ENCODE data around the gene GAA.
A peak's percentile ranks its signal among the peaks of the same experiment; 100 is the strongest.

GAA gene

DNA sequence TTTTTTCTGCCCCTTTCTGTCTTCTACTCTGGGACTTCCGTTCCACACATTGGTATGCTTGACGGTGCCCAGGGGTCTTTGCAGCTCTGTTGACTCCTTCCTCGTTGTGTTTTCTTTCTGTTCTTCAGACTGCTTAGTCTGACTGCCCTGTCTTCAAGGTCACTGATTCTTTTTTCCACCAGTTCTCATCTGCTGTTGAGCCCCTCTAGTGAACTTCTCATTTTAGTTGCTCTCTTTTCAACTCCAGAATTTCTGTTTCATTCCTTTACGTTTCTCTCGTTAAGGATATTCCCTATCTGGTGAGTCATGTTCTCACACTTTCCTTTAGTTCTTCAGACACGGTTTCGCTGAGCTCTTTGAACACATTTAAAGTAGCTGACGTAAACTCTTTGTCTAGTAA, 13.8 kb downstream of the GAA start:
- no peak overlapping the region for H4K12ac ChIP-seq (ENCODE audit: low read depth, low read length)
- H3K36me3 ChIP-seq (ENCODE audit: control insufficient read depth in 1 of 2, insufficient read depth in 2 of 2, low read length in 2 of 2): peaks cover 5 to 8% of the 10 kb centered on the region in 2 experiments

DNA sequence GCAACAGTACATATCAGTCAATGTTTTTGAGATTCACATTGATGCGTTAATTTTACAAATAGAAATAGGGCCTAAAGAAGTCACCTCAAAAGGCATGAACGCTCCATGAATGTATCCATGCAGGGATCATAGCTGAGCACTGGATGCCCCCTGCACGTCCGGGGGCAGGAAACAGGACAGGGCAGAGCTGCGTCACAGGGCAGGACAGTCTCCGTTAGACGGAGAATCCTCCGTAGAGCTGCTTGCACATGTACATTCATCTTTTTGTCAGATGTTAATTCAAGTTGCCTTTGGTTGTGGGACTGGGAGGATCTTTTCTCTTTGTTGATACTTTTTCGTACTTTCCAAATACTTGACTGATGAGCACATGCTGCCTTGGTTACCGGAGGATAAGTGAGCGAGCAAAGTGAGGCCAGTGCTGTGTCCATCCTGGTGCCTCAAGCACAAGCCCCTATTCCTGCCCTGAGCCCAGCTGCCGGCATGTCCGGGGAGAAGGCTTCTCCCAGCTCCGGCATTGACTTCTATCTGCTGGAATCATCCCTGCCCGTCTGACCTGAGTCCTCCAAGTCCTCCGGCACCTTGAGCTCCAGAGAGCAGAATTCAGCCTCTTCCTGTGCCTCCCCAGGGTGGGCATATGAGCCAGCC, 15.0 kb downstream of the GAA start:
- Histone ChIP-seq H2BK5ac (ENCODE audit: low read depth, low read length, poor library complexity) (no peak overlapping the region), H3K36me3 (ENCODE audit: control insufficient read depth in 1 of 2, insufficient read depth in 2 of 2, low read length in 2 of 2) (peaks cover 5 to 8% of the 10 kb centered on the region in 2 experiments), H2BK12ac (ENCODE audit: low read length) (no peak overlapping the region), H3K79me1 (ENCODE audit: low read length) (peaks cover 8% of the 10 kb centered on the region), H3K4me3 (ENCODE audit: low read depth, low read length) (no peak overlapping the region), H3K27me3 (ENCODE audit: insufficient read depth, low read length) (no peaks in the 10 kb centered on the region), H3K9ac (ENCODE audit: low read length) (no peak overlapping the region), H2AFZ (ENCODE audit: insufficient read depth, low read length, poor library complexity) (no peak overlapping the region), H4K91ac (ENCODE audit: low read depth, low read length) (no peak overlapping the region), H3K4me2 (ENCODE audit: low read length) (no peak overlapping the region), H3K4ac (ENCODE audit: low read depth, low read length) (no peak overlapping the region), H4K8ac (ENCODE audit: low read depth, low read length) (no peak overlapping the region), H3K23ac (ENCODE audit: low read length) (no peak overlapping the region), H3K79me2 (ENCODE audit: control insufficient read depth, insufficient read depth, low read length, poor library complexity) (peaks cover 3% of the 10 kb centered on the region), H3K14ac (ENCODE audit: low read length) (no peak overlapping the region), H3K27ac (ENCODE audit: low read depth, low read length) (no peak overlapping the region), H4K12ac (ENCODE audit: low read depth, low read length) (no peak overlapping the region), H3K18ac (ENCODE audit: low read length) (no peak overlapping the region), H2BK120ac (ENCODE audit: insufficient read depth, low read length, poor library complexity) (no peak overlapping the region), H2AK5ac (ENCODE audit: low read length) (no peak overlapping the region), H3K4me1 (ENCODE audit: control insufficient read depth in 1 of 2, insufficient read depth in 2 of 2, low read length in 2 of 2) (peaks cover 11 to 24% of the 10 kb centered on the region in 2 experiments), H3K9me3 (ENCODE audit: insufficient read depth, low read depth, low read length) (peaks cover 2% of the 10 kb centered on the region)
- no CpG with 5 or more reads among the region's 16 CpGs for WGBS (ENCODE audit: extremely low coverage, insufficient coverage, insufficient read length)
- peak; percentile 98 for DNase-seq

More for the DNA sequence above, 13.8 kb downstream of the GAA start:
- H3K18ac ChIP-seq (ENCODE audit: low read length): no peak overlapping the region
- H2BK120ac ChIP-seq (ENCODE audit: insufficient read depth, low read length, poor library complexity): no peak overlapping the region
- no CpG with 5 or more reads among the region's 8 CpGs for WGBS (ENCODE audit: extremely low coverage, insufficient coverage, insufficient read length)
- no peak overlapping the region for H3K23ac ChIP-seq (ENCODE audit: low read length)
- peaks cover 2% of the 10 kb centered on the region for H3K9me3 ChIP-seq (ENCODE audit: insufficient read depth, low read depth, low read length)
- peaks cover 9% of the 10 kb centered on the region for H3K79me1 ChIP-seq (ENCODE audit: low read length)
- no peak overlapping the region for H3K27ac ChIP-seq (ENCODE audit: low read depth, low read length)
- H3K4ac ChIP-seq (ENCODE audit: low read depth, low read length): no peak overlapping the region
- no peak overlapping the region for H3K9ac ChIP-seq (ENCODE audit: low read length)
- H3K27me3 ChIP-seq (ENCODE audit: insufficient read depth, low read length): no peaks in the 10 kb centered on the region
- no peak overlapping the region for H3K4me3 ChIP-seq (ENCODE audit: low read depth, low read length)
- DNase-seq: peak in 1 of 2 donors; percentile 74
- H3K4me1 ChIP-seq (ENCODE audit: control insufficient read depth in 1 of 2, insufficient read depth in 2 of 2, low read length in 2 of 2): peaks cover 16 to 31% of the 10 kb centered on the region in 2 experiments
- no peak overlapping the region for H2BK5ac ChIP-seq (ENCODE audit: low read depth, low read length, poor library complexity)
- no peak overlapping the region for H3K4me2 ChIP-seq (ENCODE audit: low read length)
- no peak overlapping the region for H4K91ac ChIP-seq (ENCODE audit: low read depth, low read length)
- no peak overlapping the region for H2BK12ac ChIP-seq (ENCODE audit: low read length)
- no peak overlapping the region for H2AK5ac ChIP-seq (ENCODE audit: low read length)
- no peak overlapping the region for H2AFZ ChIP-seq (ENCODE audit: insufficient read depth, low read length, poor library complexity)
- no peak overlapping the region for H4K8ac ChIP-seq (ENCODE audit: low read depth, low read length)
- no peak overlapping the region for H3K14ac ChIP-seq (ENCODE audit: low read length)
- H3K79me2 ChIP-seq (ENCODE audit: control insufficient read depth, insufficient read depth, low read length, poor library complexity): peaks cover 3% of the 10 kb centered on the region

DNA sequence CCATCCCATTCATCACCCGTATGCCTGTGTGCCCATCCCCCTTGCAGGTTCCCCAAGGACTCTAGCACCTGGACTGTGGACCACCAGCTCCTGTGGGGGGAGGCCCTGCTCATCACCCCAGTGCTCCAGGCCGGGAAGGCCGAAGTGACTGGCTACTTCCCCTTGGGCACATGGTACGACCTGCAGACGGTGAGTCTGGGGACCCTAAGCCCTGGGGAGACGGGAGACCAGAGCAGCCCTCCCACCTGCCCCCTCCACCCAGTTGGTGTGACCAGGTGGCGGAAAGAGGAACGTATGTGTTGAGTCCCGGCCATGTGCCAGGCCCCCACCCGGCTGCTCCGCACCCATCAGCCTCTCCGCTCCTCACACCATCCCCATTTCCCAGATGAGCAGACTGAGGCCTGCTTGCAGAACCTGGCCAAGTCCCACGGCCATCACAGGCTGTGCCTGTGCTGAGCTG, 15.6 kb downstream of the GAA start:
- Histone ChIP-seq H4K91ac (ENCODE audit: low read depth, low read length) (no peak overlapping the region), H2BK120ac (ENCODE audit: insufficient read depth, low read length, poor library complexity) (no peak overlapping the region), H2BK12ac (ENCODE audit: low read length) (no peak overlapping the region), H3K14ac (ENCODE audit: low read length) (no peak overlapping the region), H4K12ac (ENCODE audit: low read depth, low read length) (no peak overlapping the region), H3K4me2 (ENCODE audit: low read length) (no peak overlapping the region), H3K36me3 (ENCODE audit: control insufficient read depth in 1 of 2, insufficient read depth in 2 of 2, low read length in 2 of 2) (peaks cover 5 to 8% of the 10 kb centered on the region in 2 experiments), H3K27ac (ENCODE audit: low read depth, low read length) (no peak overlapping the region), H4K8ac (ENCODE audit: low read depth, low read length) (no peak overlapping the region), H3K79me1 (ENCODE audit: low read length) (peaks cover 5% of the 10 kb centered on the region), H2AFZ (ENCODE audit: insufficient read depth, low read length, poor library complexity) (no peak overlapping the region), H3K27me3 (ENCODE audit: insufficient read depth, low read length) (no peaks in the 10 kb centered on the region), H2BK5ac (ENCODE audit: low read depth, low read length, poor library complexity) (no peak overlapping the region), H3K9me3 (ENCODE audit: insufficient read depth, low read depth, low read length) (peaks cover 2% of the 10 kb centered on the region), H3K9ac (ENCODE audit: low read length) (no peak overlapping the region), H3K79me2 (ENCODE audit: control insufficient read depth, insufficient read depth, low read length, poor library complexity) (peaks cover 2% of the 10 kb centered on the region), H3K18ac (ENCODE audit: low read length) (peak overlapping the region; percentile 21), H3K4ac (ENCODE audit: low read depth, low read length) (no peak overlapping the region), H2AK5ac (ENCODE audit: low read length) (no peak overlapping the region), H3K4me3 (ENCODE audit: low read depth, low read length) (no peak overlapping the region), H3K23ac (ENCODE audit: low read length) (no peak overlapping the region), H3K4me1 (ENCODE audit: control insufficient read depth in 1 of 2, insufficient read depth in 2 of 2, low read length in 2 of 2) (peaks cover 5 to 19% of the 10 kb centered on the region in 2 experiments)
- no CpG with 5 or more reads among the region's 13 CpGs for WGBS (ENCODE audit: extremely low coverage, insufficient coverage, insufficient read length)
- DNase-seq: no peak

DNA sequence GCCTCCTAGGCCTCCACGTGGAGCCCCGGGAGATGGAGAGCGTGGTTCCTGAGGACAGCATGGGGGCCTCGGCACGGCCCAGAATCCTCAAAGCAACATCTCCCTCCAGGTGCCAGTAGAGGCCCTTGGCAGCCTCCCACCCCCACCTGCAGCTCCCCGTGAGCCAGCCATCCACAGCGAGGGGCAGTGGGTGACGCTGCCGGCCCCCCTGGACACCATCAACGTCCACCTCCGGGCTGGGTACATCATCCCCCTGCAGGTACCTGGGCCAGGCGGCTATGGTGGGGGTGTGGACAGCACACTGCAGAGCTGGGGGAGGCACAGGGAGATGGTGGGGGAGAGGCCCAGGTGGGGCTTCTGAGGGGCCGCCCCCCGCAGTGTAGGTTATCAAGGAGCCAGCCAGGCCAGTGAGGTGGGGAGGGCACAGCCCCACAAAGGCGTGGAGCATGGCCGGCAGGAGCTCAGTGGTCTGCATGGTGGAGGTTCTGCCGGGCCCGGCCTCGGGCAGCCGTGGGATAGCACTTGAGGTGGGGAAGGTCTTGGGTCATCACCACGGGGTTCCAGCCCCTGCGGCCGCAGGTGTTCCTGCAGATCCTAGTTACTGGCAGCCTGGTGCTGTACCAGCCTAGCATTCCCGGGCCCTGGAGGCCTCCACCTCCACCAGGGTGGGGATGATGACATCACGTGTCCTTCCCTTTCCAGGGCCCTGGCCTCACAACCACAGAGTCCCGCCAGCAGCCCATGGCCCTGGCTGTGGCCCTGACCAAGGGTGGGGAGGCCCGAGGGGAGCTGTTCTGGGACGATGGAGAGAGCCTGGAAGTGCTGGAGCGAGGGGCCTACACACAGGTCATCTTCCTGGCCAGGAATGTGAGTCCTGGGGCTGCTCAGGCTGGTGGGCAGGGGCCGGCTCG, 16.4 kb downstream of the GAA start:
- Histone ChIP-seq H4K91ac (ENCODE audit: low read depth, low read length) (no peak overlapping the region), H3K9me3 (ENCODE audit: insufficient read depth, low read depth, low read length) (no peaks in the 10 kb centered on the region), H3K27ac (ENCODE audit: low read depth, low read length) (no peak overlapping the region), H4K8ac (ENCODE audit: low read depth, low read length) (no peak overlapping the region), H3K4me2 (ENCODE audit: low read length) (no peak overlapping the region), H2AFZ (ENCODE audit: insufficient read depth, low read length, poor library complexity) (no peak overlapping the region), H3K4ac (ENCODE audit: low read depth, low read length) (no peak overlapping the region), H3K79me1 (ENCODE audit: low read length) (no peaks in the 10 kb centered on the region), H3K36me3 (ENCODE audit: control insufficient read depth in 1 of 2, insufficient read depth in 2 of 2, low read length in 2 of 2) (peaks cover 5% of the 10 kb centered on the region in 2 experiments), H2BK12ac (ENCODE audit: low read length) (no peak overlapping the region), H2BK120ac (ENCODE audit: insufficient read depth, low read length, poor library complexity) (no peak overlapping the region), H4K12ac (ENCODE audit: low read depth, low read length) (no peak overlapping the region), H3K79me2 (ENCODE audit: control insufficient read depth, insufficient read depth, low read length, poor library complexity) (no peaks in the 10 kb centered on the region), H3K18ac (ENCODE audit: low read length) (no peak overlapping the region), H3K4me1 (ENCODE audit: control insufficient read depth in 1 of 2, insufficient read depth in 2 of 2, low read length in 2 of 2) (peaks cover 0 to 12% of the 10 kb centered on the region in 2 experiments), H3K23ac (ENCODE audit: low read length) (no peak overlapping the region), H3K9ac (ENCODE audit: low read length) (no peak overlapping the region), H2BK5ac (ENCODE audit: low read depth, low read length, poor library complexity) (no peak overlapping the region), H2AK5ac (ENCODE audit: low read length) (no peak overlapping the region), H3K14ac (ENCODE audit: low read length) (no peak overlapping the region), H3K4me3 (ENCODE audit: low read depth, low read length) (no peak overlapping the region), H3K27me3 (ENCODE audit: insufficient read depth, low read length) (no peaks in the 10 kb centered on the region)
- peak in 1 of 2 donors; percentile 15 for DNase-seq
- no CpG with 5 or more reads among the region's 31 CpGs for WGBS (ENCODE audit: extremely low coverage, insufficient coverage, insufficient read length)
